Cardiac fibroblast (primary cell): Measurements from ENCODE around the gene MORN1.
"Not testable (repeated sequence)": the region's sequence is repeated elsewhere in the genome, so short reads cannot be mapped to it uniquely, and the experiment has no call there.

ENCODE experiments used
- DNase-seq, 2 donors: peaks; one replicate each; pipeline versions ENCODE4 v3.0.0 to v3.0.0-alpha.2; 2010; ENCODE audit warnings: low read depth in 2 of 2
- H3K4me3 ChIP-seq, 2 donors: replicated peaks in 1 of 2; 1 replicate in 1 of 2; 2 replicates in 1 of 2; pipeline ENCODE4 v1.5.1; 2011; ENCODE audit warnings: low read depth in 2 of 2, low read length in 2 of 2, mild to moderate bottlenecking in 2 of 2, moderate library complexity in 1 of 2
- TF ChIP-seq, protein P1 (sequence below): IDR thresholded peaks from one replicate; pipeline ENCODE4 v1.5.1; 2011; ENCODE audit warnings: low read depth, mild to moderate bottlenecking, low read length, inconsistent platforms

The MORN1 gene

DNA sequence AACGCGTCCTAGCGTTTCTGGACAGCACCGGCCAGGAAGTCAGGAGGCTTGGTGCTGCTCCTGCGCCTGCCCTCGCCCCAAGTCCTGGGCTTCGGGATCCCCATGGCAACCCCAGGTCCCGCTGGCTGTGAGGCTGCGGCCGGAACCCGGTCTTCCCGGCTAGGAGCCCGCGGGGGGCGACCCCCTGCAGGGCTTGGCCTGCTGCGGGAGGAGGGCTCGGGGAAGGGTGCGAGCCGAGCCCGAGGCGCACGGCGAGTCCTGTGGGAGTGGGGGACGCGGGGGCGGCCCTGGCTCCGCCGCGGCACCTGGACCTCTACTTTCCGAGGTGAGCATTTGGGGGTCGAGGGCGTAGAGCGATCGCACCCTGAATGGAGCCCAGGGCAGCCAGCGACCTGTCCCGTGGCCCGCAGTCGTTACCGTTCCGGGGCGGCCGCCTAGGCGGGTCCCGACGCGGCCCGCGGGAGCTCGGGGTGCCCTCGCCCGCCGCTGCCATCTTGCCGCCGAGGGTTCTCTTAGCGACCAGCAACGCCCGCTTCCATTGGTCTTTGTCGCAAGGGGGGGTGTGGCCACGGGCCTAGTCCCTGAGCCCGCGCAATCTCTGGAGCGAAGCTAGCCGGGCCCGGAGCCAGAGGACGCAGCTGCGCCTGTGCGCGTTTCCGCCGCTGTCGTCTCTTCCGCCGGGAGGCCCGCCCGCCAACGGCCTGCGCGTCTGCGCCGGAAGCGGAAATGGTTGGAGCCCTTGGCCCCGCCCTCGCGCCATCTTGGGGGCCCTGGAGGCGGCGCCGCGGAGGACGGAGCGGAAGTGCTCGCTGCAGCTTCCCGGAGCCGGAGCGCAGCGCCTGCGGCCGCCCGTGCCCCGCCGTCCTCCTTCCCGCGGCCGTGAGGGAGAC lies at the start of gene MORN1, which contains the start of gene RER1:
Gene MORN1 (minus strand): TSS at position 514 of the 890 bp plus-strand sequence. CDS start 21 bp downstream, at position 493.
Gene RER1 (plus strand): TSS at position 801 of the 890 bp plus-strand sequence. CDS start 3,950 bp downstream, outside the sequence.
- DNase-seq: peak; percentile 99
- H3K4me3 ChIP-seq: peak within 1 kb of the TSS; percentile 83 to 94
- TF ChIP-seq, protein P1, sequence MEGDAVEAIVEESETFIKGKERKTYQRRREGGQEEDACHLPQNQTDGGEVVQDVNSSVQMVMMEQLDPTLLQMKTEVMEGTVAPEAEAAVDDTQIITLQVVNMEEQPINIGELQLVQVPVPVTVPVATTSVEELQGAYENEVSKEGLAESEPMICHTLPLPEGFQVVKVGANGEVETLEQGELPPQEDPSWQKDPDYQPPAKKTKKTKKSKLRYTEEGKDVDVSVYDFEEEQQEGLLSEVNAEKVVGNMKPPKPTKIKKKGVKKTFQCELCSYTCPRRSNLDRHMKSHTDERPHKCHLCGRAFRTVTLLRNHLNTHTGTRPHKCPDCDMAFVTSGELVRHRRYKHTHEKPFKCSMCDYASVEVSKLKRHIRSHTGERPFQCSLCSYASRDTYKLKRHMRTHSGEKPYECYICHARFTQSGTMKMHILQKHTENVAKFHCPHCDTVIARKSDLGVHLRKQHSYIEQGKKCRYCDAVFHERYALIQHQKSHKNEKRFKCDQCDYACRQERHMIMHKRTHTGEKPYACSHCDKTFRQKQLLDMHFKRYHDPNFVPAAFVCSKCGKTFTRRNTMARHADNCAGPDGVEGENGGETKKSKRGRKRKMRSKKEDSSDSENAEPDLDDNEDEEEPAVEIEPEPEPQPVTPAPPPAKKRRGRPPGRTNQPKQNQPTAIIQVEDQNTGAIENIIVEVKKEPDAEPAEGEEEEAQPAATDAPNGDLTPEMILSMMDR: no peak

DNA sequence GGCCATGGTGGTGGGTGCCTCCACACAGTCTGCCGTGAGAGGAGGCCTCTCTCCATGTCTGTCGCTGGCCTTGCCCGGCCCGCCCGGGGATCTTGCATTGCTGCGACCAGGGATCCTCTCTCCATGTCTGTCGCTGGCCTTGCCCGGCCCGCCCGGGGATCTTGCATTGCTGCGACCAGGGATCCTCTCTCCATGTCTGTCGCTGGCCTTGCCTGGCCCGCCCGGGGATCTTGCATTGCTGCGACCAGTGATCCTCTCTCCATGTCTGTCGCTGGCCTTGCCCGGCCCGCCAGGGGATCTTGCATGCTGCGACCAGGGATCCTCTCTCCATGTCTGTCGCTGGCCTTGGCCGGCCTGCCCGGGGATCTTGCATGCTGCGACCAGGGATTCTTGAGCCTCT lies 49.0 kb upstream of the MORN1 start:
- DNase-seq, H3K4me3 ChIP-seq: not testable (repeated sequence)

DNA sequence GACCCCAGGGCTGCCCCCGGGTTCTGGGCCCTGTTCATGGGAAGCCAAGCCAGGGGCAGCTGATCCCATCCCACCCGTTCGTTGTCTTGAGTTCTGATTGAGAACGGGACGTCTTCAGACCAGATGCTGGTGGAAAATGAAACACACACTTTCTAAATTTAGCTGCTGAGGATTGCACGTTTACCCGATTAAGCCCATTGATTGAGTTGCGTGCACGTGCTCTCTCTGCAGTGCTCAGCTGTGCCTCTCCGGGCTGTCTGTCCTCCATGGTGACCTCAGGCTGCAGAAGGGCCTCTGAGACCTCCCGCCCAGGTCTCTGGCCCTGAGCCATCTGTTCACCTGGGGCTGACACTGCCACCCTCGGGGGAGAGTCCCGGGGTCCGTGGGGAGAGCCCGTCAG lies 48.0 kb upstream of the MORN1 start:
- TF ChIP-seq, protein P1: no peak
- no peak for DNase-seq
- no peak overlapping the region for H3K4me3 ChIP-seq

- no peak for DNase-seq
- no peak overlapping the region for H3K4me3 ChIP-seq
- TF ChIP-seq, protein P1: no peak
Observed at GRCh38 chr1:2438641-2439040, 47.3 kb upstream of the MORN1 start.

- no peak overlapping the region for H3K4me3 ChIP-seq
- TF ChIP-seq, protein P1: no peak
- no peak for DNase-seq
Observed at GRCh38 chr1:2438038-2438437, 46.7 kb upstream of the MORN1 start.

GRCh38 chr1:2437617-2438016 lies 46.3 kb upstream of the MORN1 start:
- no peak overlapping the region for H3K4me3 ChIP-seq
- TF ChIP-seq, protein P1: no peak
- DNase-seq: no peak

DNA sequence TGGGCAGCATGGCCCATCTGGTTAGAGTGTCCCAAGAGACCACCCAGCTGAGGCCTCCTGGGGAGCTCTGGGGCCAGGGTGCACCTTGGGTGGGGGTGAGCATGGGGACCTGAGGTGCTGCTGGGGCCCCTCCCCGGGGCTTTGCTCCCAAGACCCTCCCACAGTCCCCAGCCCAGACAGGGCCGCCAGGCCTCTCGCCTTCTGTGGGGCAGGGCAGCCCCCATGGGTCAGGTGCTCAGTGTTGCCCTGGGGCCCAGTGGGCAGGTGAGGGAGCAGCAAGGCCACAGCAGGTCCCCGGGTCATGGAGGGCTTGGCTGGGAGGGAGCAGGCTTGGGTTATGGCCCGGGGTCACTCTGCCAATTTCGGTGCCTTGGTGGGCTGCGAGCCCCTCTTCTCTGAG lies 45.5 kb upstream of the MORN1 start:
- TF ChIP-seq, protein P1: no peak
- no peak overlapping the region for H3K4me3 ChIP-seq
- DNase-seq: no peak
